ENCODE measurements around the gene WAC.

- TF ChIP-seq CTCF (IDR thresholded peaks at IDR 0.05) (no peak), POLR2A (IDR thresholded peaks at IDR 0.05) (no peak), EP300 (IDR thresholded peaks at IDR 0.05; ENCODE audit: low read depth) (no peak), POLR2AphosphoS5 (IDR thresholded peaks at IDR 0.05) (peak in 1 of 3 donors; percentile 4)
These were observed 28.6 kb downstream of the WAC start for GRCh38 chr10:28561531-28561930.

Measured in transverse colon (tissue), 4 donors.